ENCODE results near the gene GGCT.
A peak's percentile ranks its signal among the peaks of the same experiment; 100 is the strongest.
"Not testable (repeated sequence)": the region's sequence is repeated elsewhere in the genome, so short reads cannot be mapped to it uniquely, and the experiment has no call there.

The GGCT gene, protein sequence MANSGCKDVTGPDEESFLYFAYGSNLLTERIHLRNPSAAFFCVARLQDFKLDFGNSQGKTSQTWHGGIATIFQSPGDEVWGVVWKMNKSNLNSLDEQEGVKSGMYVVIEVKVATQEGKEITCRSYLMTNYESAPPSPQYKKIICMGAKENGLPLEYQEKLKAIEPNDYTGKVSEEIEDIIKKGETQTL

DNA sequence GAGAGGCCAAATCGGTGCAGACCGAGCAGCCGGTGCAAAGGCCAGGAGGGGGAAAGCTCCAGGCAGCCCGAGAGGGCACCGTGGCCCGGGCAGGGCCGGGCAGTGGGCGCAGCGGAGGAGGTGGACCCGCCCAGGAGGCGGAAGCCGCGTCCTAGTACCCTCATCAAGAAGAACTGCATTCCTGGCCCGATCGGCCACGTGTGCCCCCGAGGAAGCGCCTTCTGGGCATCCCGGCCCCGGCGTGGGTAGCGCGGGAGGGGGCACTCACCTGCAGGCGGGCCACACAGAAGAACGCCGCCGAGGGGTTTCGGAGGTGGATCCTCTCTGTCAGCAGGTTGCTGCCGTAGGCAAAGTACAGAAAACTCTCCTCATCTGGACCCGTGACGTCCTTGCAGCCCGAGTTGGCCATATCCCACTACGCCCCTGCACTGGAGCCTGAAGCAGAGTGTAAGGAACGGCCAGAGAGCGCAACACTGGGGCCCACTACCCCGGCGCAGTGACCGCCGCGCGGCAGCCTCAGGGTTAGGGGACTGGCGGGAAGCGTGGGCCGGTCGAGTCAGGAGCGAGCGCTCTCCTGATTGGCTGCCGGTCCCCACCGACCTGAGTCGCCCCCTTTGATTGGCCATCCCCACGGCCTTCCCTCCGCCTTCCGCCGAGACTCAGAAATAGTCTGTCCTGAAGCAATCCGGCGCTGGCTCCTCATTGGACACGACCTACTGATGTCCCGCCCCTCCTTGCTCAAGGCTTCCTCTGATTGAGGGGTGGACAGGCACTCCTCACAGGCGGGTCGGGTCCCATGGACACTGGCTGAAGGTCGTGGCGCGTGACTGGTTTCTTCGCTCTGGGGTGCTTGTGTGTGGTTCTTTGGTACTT, at the start of gene GGCT:
GGCT (minus strand) TSS at position 529 of the 873 bp plus-strand sequence; CDS start at position 409, 120 bp downstream.
- DNase-seq, result peak; percentile 98

DNA sequence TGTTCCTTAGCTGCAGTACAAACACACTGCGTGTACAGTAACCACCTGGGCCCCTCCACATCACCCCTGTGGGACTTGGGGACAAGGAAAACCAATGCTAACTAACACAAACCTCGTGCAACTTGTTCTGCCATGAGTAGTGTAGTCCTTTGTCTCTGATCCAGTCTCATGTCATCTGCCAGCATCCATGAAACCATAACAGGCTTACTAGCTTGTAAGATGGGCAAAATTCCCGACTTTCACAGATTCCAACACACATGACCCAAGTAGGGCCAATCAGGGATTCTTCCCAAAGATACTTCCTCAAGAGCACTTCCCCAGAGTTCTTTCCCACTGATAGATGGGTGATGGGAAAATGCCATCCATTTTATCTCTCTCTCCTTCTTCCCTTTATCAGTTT, 48.9 kb upstream of the GGCT start:
- DNase-seq, result no peak

DNA sequence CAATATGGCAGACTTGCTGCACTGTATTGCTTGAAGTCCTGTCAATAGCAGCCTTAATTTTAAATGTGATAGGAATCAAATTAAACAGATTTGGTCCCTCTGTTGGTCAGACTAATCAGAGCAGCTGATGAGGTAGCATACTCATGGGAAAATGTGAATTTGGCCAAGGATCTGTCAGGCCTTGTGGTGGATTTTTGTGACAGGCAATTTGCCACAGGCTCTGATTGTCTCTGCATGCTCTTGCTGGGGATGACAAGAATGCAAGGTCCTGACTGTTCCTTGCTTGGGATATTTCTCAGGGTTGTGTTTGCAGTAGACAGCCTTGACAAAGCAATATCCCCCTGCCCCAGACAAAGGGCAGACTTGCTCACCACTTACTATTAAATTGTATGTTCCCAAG, 48.5 kb upstream of the GGCT start:
- DNase-seq, result no peak

DNA sequence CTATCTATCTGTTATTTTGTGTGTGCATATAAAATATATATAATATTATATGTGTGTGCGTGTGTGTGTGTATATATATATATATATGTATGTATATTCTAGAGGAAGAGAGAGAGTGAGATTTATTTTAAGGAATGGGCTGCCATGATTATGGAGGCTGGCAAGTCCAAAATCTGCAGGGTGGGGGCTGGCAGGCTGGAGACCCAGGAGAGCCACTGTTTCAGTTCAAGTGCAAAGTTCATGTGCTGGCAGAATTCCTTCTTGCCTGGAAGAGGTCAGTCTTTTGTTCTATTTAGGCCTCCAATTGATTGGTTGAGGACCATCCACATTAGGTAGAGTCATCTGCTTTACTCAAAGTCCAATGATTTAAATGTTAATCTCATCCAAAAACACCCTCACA, 47.7 kb upstream of the GGCT start:
- DNase-seq, result no peak

DNA sequence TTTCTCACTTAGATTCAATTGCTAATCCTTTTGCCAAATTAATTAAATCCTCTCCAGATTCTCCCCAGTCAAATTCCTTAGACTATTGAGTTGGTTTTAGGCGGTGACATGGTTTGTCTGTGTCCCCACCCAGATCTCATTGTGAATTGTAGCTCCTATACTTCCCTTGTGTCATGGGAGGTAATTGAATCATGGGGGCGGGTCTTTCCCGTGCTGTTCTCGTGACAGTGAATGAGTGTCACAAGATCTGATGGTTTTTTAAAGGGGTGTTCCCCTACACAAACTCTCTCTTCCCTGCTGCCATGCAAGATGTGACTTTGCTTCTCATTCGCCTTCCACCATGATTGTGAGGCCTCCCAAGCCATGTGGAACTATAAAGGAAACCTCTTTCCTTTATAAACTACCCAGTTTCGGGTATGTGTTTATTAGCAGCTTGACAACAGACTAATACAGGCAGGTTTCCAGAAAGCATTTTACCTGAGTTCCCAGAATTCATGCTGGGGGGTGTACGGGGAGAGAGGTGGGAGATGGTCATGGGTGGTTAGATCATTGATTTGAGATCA, 45.4 kb upstream of the GGCT start:
- DNase-seq, result no peak

DNA sequence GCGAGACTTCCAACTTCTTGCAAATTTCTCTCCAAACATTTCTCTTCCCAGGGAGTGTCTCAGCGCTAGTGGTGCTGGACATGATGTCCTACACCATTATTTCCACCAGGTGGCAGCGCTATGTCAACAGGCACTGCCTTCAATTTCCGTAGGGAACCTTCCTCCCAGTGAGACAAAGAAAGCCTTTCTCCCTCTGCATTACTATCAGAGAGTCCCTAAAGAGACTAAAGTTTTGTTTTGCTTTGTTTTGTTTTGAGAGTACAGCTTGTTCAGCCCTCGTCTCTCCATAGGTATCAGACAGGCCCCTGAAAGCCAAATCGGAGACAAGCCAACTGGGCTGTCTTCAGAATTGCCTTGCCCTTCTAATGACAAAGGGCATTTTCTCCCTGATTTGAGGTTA, 44.2 kb upstream of the GGCT start:
- DNase-seq, result peak; percentile 34

DNA sequence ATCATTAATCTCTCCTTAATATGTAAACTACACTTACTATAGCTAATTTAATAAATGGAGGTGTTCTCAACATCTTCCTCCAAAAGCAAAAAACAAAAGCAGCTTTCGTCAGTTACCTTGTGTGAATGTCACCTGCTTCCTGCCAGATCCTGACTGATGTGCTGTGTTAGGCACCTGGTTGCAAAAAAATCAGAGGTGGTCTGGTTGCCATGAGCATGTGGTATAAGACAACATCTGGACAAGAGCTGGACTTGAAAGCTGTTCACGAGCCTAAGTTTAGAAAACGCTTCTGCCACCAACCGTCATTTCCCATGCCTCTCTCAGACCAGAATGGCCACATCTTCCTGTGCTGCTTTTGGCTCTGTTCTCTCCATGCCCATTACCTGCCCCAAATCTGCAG, 42.0 kb upstream of the GGCT start:
- no peak for DNase-seq

DNA sequence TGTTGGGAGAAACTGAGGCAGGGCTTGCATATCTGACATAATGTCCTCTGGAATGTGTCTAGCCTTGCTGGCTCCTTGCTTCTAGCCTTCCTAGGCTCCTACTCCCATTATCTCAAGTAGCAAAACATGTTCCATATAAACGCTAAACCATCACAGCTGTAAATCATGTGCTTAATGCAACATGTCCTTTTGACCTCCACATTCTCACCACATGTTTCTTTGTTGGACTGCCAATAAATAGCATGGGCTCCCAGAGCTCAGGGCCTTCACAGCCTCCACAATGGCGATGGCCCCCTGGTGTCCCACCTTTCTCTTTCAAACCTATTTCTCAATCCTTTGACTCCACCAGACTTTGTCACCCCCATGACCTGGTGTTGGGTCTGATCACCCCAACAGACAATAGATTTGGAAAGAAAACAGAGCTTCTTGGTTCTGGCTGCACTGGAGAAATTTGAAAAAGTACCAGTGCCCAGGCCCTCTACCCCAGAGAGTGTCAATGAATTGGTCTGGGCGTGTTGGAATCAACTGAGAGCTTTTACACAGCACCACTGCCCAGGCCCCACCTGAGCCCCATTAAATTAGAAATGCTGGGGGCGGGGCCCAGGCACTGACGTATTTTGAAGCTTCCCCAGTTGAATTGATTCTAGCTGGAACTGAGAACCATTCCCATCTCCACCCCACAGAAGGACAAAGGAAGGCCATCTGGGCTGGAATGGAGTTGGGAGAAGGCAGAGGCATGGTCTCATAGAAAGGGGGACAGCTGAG, 41.3 kb upstream of the GGCT start:
- DNase-seq, result no peak

DNA sequence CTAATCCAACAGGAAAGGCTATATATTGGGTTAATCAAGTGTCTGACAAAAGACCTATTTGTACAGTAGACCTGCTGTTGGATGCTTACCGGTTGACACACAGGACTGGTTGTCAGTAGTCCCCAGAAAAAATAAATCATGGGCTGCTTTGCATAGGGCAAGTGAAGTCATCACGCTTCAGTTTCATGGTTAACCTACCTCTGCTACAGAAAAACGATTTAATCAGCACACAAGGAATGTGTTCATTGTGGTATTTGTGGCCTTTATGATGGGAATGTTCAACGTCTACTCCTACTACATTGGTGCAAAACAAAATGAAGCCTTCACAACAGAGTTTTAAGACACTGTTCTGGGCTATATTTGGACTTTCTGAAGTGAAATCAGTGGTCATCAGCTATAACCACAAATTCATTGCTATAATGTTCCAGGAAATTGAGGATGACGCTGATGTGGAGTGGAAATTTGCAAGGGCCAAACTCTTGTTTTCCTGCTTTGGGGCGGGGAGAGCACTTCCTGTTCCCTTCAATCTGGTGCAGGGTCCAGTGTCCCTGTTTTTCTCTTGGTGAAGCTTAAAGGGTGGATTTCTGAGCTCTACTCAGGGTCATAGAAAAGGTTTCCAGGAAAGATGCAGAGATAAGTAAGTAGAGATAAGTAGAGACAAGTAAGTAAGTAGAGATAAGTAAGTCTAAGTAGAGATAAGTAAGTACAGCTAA, 39.3 kb upstream of the GGCT start:
- DNase-seq, result no peak

DNA sequence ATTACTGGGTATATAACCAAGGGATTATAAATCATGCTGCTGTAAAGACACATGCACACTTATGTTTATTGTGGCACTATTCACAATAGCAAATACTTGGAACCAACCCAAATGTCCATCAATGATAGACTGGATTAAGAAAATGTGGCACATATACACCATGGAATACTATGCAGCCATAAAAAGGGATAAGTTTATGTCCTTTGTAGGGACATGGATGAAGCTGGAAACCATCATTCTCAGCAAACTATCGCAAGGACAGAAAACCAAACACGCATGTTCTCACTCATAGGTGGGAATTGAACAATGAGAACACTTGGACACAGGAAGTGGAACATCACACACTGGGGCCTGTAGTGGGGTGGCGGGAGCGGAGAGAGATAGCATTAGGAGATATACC, 38.5 kb upstream of the GGCT start:
- DNase-seq, result not testable (repeated sequence)

DNA sequence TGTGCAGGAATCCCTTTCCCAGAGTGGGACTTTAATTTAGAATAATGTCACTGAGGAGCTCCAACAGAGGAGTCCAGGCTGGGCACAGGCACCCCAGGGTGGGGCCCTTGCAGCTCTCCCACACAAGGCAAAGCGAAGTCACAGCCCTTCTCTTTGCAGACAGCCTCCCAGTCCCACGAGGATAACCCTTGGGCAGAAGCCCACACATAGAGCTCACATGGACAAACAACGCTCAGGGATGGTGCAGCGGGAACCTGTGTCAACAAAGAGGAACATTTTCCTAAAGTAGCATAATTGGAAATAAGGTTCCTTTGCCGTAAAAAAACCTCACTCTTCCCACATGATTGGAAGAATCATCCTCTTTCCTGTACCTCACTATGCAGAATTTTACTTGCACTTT, 29.3 kb upstream of the GGCT start:
- no peak for DNase-seq

DNA sequence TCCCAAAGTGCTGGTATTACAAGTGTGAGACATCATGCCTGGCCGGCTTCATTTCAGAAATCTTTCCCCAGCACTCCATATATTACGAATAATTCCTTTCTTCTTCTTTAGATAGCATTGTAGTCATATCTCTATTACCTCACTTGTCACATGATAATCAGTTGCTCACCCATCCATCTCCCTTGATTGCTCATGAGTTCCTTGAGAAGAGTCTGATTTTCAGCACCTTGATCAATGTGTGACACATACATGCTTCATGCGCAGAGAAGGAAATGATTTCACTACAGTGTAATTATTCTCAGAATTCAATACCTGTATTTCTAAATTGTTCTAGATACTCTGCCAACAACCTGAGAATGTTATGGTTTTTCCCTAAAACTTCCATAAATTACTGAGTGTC, 26.7 kb upstream of the GGCT start:
- DNase-seq, result no peak

DNA sequence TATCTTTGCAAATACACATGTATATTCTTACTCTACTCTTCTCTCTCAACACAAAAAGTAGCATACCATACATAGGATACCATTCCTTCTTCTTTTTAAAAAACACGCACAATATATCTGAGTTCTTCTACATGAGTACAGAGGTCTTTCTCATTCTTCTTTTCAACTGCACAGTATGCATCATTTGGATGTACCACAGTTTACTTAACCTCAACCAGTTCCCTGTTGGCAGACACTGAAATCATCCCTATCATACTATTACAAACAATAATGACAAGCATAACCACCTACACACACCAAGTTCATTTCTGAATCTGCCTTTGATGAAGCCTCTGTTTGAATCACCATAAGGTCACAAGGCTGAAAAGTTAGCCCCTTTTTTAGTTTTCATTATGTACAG, 25.7 kb upstream of the GGCT start:
- no peak for DNase-seq

DNA sequence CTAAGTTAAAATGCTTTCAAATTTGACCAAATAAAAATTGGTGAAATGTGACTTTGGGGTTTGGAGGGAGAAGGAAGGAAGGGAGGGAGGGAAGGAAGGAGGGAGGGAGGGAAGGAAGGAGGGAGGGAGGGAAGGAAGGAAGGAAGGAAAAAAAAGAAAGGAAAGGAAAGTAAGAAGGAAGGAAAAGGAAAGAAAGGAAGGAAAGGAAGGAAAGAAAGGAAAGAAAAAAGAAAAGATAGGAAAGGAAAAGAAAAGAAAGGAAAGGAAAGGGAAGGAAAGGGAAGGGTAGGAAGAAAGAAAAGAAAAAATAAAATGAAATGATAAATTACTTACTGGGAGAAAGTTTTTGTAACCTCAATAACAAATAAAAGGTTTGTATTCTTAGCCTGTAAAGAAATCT, 24.1 kb upstream of the GGCT start:
- no peak for DNase-seq

DNA sequence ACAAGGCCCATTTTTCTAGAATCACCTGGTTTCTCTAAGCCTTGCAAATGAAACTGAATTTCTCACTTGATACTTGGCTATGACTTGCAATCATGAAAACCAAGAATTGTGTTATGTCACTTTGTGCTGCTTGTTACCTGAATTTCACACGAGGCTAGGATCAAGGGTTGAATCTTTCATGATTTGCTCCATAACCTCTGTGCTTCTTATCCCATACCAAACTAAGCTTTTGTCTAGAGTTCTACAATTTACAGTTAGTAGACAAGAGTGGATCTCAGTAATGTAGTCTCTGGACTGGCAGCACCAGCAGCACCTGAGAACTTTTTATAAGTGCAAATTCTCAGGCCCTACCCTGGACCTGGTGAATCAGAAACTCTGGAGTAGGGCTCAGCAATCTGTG, 22.7 kb upstream of the GGCT start:
- not testable (repeated sequence) for DNase-seq

DNA sequence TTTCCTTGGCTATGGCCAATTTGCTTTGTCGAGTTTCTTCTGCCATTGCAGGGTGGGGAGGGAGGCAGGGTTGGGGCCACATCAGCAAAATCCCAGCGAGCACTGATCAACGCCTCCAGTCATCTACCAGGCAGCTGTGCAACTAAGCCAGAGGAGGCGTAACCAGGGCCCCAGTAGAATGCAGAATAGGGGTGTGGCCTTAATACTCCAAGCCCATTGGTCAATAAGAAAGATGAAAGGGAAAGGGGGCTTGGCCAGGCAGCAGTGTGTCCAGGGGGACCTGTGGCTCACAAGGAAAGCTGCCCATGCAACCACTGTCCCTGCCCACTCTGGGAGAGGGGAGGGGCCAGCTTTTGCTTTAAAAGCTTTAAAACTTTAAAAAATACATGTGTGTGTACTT, 21.5 kb upstream of the GGCT start:
- DNase-seq, result no peak

DNA sequence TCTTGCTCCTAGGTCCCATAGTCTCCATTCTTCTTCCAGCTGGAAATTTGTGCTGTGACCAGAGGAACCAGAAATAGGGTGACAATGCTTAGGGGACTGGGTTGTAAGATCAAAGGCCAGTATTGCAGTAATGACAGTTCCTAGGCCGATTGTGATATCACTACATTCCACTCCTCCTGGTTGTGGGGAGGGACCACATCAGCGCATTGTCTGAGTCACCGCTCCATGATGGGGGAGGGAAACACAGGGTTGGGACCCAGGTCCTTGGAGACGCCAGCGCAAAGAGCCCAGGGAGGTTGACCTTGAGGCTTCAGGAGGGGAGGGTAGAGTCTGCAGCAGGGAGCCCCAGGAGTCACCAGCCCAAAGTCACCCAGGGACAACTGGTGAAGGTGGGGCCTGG, 20.8 kb upstream of the GGCT start:
- no peak for DNase-seq

DNA sequence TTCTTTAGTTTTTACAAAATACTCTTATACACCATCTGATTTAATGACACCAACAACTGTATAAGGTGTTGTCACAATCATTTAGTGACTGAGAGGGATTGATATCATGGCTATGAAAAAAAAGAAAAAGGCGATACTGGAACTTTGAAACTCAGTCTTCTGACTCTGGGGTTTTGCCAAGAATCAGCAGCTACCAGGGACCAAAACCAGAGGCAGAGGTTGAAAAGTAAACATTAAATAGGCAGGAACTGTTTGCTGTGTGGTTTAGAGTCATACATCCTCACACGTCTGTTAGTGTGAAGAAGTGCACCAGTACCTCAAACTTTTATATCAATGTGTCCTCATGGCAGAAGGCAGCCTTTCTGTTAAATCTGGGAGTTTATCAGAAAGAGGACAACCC, 19.9 kb upstream of the GGCT start:
- no peak for DNase-seq

DNA sequence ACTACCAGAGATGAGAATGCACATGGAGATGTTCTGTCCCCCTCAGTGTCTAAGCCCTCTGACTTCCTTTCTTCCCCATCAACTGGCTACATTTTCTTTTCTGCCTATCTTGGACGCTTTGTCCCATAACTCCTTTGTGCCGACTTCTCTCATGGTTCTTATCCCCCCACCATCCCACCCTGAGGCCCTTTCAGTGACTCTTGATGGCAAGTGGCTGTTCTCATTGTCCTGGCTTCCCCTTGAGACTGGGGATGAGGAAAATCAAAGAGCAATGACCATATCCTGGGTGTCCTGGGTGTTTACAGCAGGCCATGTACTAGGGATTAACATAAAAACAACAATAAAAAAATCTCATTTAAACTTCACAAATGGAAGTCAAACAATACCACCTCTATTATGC, 18.8 kb upstream of the GGCT start:
- DNase-seq, result no peak

DNA sequence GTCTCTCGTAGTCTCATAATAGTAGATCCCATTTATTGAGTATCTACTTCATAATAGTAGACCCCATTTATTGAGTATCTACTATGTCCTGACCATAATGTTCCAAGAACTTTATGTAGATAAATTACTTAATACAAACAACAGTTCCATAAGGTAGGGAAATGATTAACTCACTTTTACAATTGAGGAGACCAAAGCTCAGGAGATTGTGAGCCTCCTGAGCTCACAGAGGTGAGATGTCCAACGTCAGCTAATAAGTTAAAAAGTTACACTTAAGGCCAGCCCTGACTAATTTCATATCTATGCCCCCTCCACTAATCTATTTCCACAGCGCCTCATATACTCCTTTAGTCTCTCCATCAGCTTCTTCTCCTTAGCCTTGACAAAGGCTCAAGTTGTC, 17.5 kb upstream of the GGCT start:
- DNase-seq, result no peak

DNA sequence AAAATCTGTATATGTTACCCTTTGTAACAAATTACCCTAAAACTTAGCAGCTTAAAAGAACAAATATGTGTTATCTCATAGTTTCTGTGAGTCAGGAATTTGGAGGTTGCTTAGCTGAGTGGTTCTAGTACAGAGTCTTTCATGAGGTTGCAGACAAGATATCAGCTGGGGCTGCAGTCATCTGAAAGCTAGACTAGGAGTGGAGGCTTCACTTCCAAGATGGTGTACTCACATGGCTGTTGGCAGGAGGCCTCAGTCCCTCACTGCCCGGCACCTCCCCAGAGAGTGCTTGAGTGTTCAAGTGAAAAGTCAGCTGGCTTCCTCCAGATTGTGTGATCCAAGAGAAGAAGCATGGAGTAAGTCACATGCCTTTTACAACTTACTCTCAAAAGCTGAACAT, 16.9 kb upstream of the GGCT start:
- no peak for DNase-seq

DNA sequence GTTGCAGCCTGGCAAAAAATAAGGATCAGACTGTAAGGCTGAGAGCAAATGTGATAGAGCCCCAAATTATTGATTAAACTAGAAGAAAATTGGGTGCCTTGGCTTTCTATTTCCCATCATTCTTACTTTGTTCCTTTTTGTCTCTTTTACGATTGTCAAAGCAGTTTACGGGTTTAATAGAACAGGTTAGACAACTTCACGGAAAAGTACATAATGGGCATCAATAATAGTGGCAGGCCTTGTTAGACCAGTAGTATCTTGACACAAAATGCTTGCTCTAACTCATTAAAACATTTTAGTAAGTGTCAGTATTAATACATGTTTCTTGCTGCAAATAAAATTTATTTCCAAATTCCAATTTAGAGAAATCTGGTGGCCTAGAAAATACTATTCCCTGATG, 14.5 kb upstream of the GGCT start:
- no peak for DNase-seq

DNA sequence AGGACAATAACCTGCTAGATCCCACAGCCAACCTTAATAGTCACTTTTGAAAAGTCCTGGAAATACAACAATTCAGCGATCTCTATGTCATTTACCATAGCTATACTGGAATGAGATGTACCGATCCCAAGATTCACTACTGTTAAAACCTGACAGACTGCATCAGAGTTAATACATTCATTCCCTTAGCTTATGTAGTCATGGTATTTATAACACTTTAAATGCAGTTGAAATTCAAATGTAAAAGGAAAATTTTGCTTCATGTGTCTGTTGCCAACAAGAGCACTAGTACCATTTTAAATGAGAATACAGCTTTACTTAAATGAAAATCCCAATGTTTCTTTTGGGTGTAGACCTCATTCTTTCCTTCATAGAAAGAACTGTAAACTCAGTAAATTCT, 11.1 kb upstream of the GGCT start:
- DNase-seq, result no peak

Data from CD4-positive, alpha-beta T cell treated with Interleukin-21 for 1 hour (primary cell).